Left colon (tissue), 2 donors: ENCODE results near the gene MOK. TPM values are rescaled to one million over a fixed set of nuclear protein-coding genes. Genes with fewer than 3 reads are reported as not detected.

Source experiments
- ATAC-seq: fragments of 200-7000 bp; cut with Tn5 transposase; one replicate; pipeline ENCODE4 v1.9.1; 2020; ENCODE audit warnings: mild to moderate bottlenecking, moderate library complexity
- DNase-seq, 2 donors: peaks; one replicate each; pipeline ENCODE4 v3.0.0-alpha.2; 2020
- intact Hi-C, 2 donors: fragments of 100-400 bp; cut with DNase I in 1 of 2; cut with micrococcal nuclease in 1 of 2; formaldehyde crosslinking; loops; one replicate each; pipeline versions ENCODE4 v1.11.2 to v1.14.0; 2022; cut with DNase I, micrococcal nuclease
- total RNA-seq, 2 donors: library from RNA; stranded (reverse); fragmentation: NEBNext Ultra II Directional; extraction: Animal tissue kit (Norgen Biotek cat#: 25700); gene quantifications; one replicate each; pipeline ENCODE4 v1.2.1, GENCODE V29; 2021
- donor health status: DM: no; HTN: no; CAD: no.
- donor health status: DM: yes; HTN: yes; CAD: no.

Gene MOK
- total RNA-seq, 2 donors from 2014 or later = 4.7 to 5.9 TPM

- intact Hi-C loops = no loop called here
- DNase-seq (no peak), ATAC-seq (no peak)
Measured at GRCh38 chr14:102196902-102197230, 108.1 kb downstream of the MOK start.

GRCh38 chr14:102196039-102196901 is 108.7 kb downstream of the MOK start:
- no peak for ATAC-seq
- intact Hi-C loops = no loop called here
- no peak for DNase-seq

- intact Hi-C loops = no loop called here
- no peak for ATAC-seq
- no peak for DNase-seq
Measured at GRCh38 chr14:102195446-102195845, 109.5 kb downstream of the MOK start.

- ATAC-seq (no peak), DNase-seq (no peak)
- intact Hi-C loops = no loop called here
Measured at GRCh38 chr14:102194856-102195255, 110.1 kb downstream of the MOK start.

GRCh38 chr14:102192840-102193502 is 112.0 kb downstream of the MOK start:
- ATAC-seq = no peak
- intact Hi-C loops = no loop called here
- DNase-seq = no peak

- no peak for ATAC-seq
- no peak for DNase-seq
- intact Hi-C loops = no loop called here
Measured at GRCh38 chr14:102189874-102190273, 115.1 kb downstream of the MOK start.

- intact Hi-C loops = no loop called here
- no peak for DNase-seq
- no peak for ATAC-seq
Measured at GRCh38 chr14:102188187-102188586, 116.8 kb downstream of the MOK start.

- DNase-seq = no peak
- ATAC-seq = no peak
- intact Hi-C loops = no loop called here
Measured at GRCh38 chr14:102187568-102188001, 117.4 kb downstream of the MOK start.

- DNase-seq (no peak), ATAC-seq (no peak)
- intact Hi-C loops = no loop called here
Measured at GRCh38 chr14:102187044-102187443, 117.9 kb downstream of the MOK start.

GRCh38 chr14:102185360-102185759 is 119.6 kb downstream of the MOK start:
- intact Hi-C loops = no loop called here
- ATAC-seq (peak; percentile 94), DNase-seq (peak in 1 of 2 donors; percentile 15)

GRCh38 chr14:102184316-102185035 is 120.5 kb downstream of the MOK start:
- DNase-seq (no peak), ATAC-seq (no peak)
- intact Hi-C loops = no loop called here

GRCh38 chr14:102183886-102184285 is 121.1 kb downstream of the MOK start:
- DNase-seq (no peak), ATAC-seq (no peak)
- intact Hi-C loops = no loop called here

- ATAC-seq (no peak), DNase-seq (no peak)
- intact Hi-C loops = no loop called here
Measured at GRCh38 chr14:102182936-102183619, 121.9 kb downstream of the MOK start.

GRCh38 chr14:102182190-102182589 is 122.8 kb downstream of the MOK start:
- intact Hi-C loops = no loop called here
- no peak for ATAC-seq
- DNase-seq = no peak

GRCh38 chr14:102181187-102181586 is 123.8 kb downstream of the MOK start:
- DNase-seq = no peak
- no peak for ATAC-seq
- intact Hi-C loops = no loop called here

GRCh38 chr14:102180248-102180998 is 124.5 kb downstream of the MOK start:
- ATAC-seq = no peak
- intact Hi-C loops = no loop called here
- DNase-seq = no peak
